NCI-H1092 treated with DMSO at 0.1 percent for 48 hours (cell line): Measurements from ENCODE around the gene TBC1D16.

Source experiments
- DNase-seq: peaks from one replicate; lab custom pipeline; 2025; lab: John Stamatoyannopoulos, UW

TBC1D16 gene

GRCh38 chr17:79926605-79927135 is 109.0 kb downstream of the TBC1D16 start:
- no peak for DNase-seq

- DNase-seq = no peak
These were observed 109.5 kb downstream of the TBC1D16 start for GRCh38 chr17:79926142-79926604.

GRCh38 chr17:79925242-79925957 is 110.3 kb downstream of the TBC1D16 start:
- DNase-seq = no peak

GRCh38 chr17:79924639-79924976 is 111.1 kb downstream of the TBC1D16 start:
- no peak for DNase-seq

GRCh38 chr17:79923974-79924638 is 111.6 kb downstream of the TBC1D16 start:
- no peak for DNase-seq

GRCh38 chr17:79922798-79923197 is 112.9 kb downstream of the TBC1D16 start:
- no peak for DNase-seq

- peak; percentile 18 for DNase-seq
These were observed 113.5 kb downstream of the TBC1D16 start for GRCh38 chr17:79922116-79922601.

- no peak for DNase-seq
These were observed 114.1 kb downstream of the TBC1D16 start for GRCh38 chr17:79921411-79922115.

GRCh38 chr17:79920751-79921410 is 114.8 kb downstream of the TBC1D16 start:
- DNase-seq = no peak

- DNase-seq = no peak
These were observed 115.6 kb downstream of the TBC1D16 start for GRCh38 chr17:79919862-79920720.

GRCh38 chr17:79919164-79919585 is 116.5 kb downstream of the TBC1D16 start:
- peak; percentile 78 for DNase-seq

GRCh38 chr17:79918581-79919163 is 117.0 kb downstream of the TBC1D16 start:
- DNase-seq = no peak

GRCh38 chr17:79917902-79918484 is 117.7 kb downstream of the TBC1D16 start:
- no peak for DNase-seq

- no peak for DNase-seq
These were observed 118.4 kb downstream of the TBC1D16 start for GRCh38 chr17:79916991-79917901.

GRCh38 chr17:79916506-79916905 is 119.2 kb downstream of the TBC1D16 start:
- DNase-seq = no peak

- DNase-seq = no peak
These were observed 119.7 kb downstream of the TBC1D16 start for GRCh38 chr17:79915850-79916430.

- DNase-seq = no peak
These were observed 120.6 kb downstream of the TBC1D16 start for GRCh38 chr17:79914813-79915740.
